GM18870 (cell line): Measurements from ENCODE around the gene FBXO38.

Source experiments
- ATAC-seq: cut with Tn5 transposase; IDR thresholded peaks from one replicate; pipeline ENCODE4 v1.9.1; 2021; ENCODE audit warnings: moderate library complexity; ENCODE audit not compliant: unreplicated experiment

FBXO38 gene, protein sequence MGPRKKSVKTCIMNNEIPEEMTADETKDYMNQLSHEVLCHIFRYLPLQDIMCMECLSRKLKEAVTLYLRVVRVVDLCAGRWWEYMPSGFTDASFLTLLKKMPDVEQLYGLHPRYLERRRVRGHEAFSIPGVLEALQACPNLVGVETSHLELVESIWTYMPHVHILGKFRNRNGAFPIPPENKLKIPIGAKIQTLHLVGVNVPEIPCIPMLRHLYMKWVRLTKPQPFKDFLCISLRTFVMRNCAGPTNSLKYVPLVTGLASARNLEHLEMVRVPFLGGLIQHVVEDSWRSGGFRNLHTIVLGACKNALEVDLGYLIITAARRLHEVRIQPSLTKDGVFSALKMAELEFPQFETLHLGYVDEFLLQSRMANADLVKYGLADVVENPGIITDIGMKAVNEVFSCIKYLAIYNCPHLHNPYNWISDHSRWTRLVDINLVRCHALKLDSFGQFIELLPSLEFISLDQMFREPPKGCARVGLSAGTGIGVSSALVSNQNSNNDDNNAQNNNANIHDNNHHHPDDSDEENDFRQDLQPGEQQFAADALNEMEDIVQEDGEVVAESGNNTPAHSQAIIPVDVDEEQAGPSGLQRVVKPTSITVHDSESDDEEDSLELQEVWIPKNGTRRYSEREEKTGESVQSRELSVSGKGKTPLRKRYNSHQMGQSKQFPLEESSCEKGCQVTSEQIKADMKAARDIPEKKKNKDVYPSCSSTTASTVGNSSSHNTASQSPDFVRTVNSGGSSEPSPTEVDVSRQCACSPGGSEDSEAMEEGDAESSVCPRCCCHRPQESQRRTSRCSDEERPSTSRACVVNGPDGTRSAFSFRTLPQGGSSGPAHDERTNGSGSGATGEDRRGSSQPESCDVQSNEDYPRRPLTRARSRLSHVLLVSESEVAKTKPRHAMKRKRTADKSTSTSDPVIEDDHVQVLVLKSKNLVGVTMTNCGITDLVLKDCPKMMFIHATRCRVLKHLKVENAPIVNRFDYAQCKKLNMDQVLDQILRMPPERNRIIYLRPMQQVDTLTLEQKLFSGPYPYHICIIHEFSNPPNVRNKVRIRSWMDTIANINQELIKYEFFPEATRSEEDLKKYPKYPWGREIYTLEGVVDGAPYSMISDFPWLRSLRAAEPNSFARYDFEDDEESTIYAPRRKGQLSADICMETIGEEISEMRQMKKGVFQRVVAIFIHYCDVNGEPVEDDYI

GRCh38 chr5:148383564-148384379 is at the start of gene FBXO38:
FBXO38 (plus strand) TSS chr5:148383958; CDS start chr5:148394777, 10,819 bp downstream.
- ATAC-seq, result peak; percentile 100

- no peak for ATAC-seq
These were observed 48.5 kb upstream of the FBXO38 start, which contains the start of gene SPINK9 for GRCh38 chr5:148335259-148335658. SPINK9 (plus strand) TSS chr5:148335559; CDS start chr5:148335614, 55 bp downstream.

DNA sequence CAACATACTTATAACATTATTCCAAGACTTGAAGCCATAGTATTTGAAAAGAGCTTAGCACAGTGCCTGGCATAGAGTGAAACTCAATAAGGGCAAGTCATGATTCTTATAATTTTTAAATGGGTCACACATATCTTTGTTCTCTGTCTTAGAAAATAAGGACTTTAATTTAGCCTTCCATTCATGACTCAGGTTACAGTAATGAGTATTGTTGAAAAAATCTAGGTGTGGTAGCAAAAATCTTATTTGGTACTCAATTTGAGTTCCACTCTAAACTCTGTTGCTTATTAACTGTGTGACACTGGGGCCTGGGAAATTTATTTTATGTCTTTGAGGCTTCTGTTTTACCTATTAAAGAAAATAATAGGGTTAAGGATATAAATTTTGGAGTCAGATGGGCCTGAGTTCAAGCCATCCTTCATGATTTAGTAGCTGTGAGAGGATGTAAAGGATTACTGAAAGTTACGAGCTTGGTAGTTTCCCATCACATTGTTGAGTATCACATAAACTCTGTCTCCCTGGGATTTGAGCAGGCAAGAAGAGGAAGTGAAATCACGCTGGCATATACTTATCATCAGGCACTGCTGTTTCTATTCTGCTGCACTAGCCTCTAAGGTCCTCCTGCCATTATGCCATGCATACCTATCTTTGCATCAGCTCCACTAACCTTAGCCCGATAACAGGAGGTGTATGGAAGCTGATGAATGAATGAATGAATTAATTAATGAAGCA is 46.9 kb upstream of the FBXO38 start:
- ATAC-seq, result peak; percentile 85

GRCh38 chr5:148342371-148343045 is 41.2 kb upstream of the FBXO38 start:
- ATAC-seq, result no peak

- ATAC-seq, result no peak
These were observed 40.7 kb upstream of the FBXO38 start for GRCh38 chr5:148343046-148343407.

GRCh38 chr5:148343603-148344487 is 39.9 kb upstream of the FBXO38 start:
- no peak for ATAC-seq

- no peak for ATAC-seq
These were observed 36.1 kb upstream of the FBXO38 start for GRCh38 chr5:148347706-148348105.

- ATAC-seq, result no peak
These were observed 31.1 kb upstream of the FBXO38 start for GRCh38 chr5:148352696-148353095.

DNA sequence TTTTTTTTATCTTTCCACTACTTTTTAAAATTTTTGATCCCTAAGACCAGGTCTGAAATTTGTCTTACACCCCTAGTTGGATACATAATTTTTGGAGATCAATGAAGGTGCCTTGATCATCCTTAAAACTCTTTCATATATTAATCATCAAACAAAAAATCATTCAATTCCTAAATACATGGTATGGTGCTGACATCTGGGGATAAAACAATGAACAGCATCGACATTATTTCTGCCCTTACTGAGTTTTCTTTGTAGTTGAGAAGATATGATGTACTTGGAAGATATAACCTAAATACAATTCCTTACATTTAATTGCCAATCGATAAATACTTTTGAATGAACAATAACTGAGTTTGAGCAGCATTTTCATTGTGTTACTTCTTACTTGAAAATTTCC is 30.1 kb upstream of the FBXO38 start:
- ATAC-seq, result no peak

- ATAC-seq, result no peak
These were observed 19.4 kb upstream of the FBXO38 start for GRCh38 chr5:148364343-148364742.

- no peak for ATAC-seq
These were observed 15.5 kb upstream of the FBXO38 start for GRCh38 chr5:148368299-148368698.

DNA sequence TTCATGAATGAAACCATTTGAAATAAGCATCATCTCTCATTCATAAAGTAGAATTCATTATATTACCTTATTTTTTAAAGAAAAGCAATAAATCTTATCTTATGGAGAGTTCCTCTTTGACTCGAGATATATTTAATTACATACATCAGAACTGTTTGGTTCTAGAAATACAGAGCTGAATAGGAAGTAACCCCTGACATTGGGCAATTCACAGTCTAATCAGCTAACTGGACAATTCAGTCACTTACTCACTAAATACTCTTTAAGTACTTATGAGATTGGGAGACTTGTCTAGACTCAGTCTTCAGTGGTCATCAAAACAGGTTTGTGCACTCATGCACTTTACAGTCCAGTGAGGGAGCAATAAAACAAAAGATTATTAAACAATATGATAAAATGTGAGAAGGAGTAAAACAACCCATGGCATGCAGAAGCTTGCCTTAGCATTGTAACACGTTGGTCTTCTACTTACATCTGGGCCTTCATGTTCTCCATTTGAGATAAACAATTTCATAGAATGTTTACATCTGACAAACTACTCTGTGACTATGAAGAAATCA is 11.5 kb upstream of the FBXO38 start:
- no peak for ATAC-seq

GRCh38 chr5:148372893-148373292 is 10.9 kb upstream of the FBXO38 start:
- ATAC-seq, result no peak

GRCh38 chr5:148374690-148375360 is 8.9 kb upstream of the FBXO38 start:
- peak; percentile 91 for ATAC-seq

DNA sequence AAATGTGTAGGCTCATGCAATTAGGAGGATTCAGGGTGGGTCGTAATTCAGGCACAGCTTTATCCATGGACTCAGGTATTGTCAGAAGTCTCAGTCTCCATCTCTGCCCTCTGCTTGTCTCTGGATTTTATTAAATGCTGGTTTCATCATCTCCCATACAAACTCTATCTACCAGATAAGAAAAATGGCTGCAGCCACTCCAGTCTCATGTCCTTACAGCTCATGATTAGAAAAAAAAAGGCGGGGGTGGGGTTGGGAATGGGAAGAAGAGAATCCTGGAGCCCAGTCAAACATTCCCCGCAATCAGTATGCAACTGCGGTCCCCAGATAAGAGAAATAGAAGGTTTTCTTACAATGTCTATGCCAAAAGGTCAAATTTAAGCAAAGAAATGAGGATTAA is 7.6 kb upstream of the FBXO38 start:
- ATAC-seq, result no peak

- no peak for ATAC-seq
These were observed 5.1 kb upstream of the FBXO38 start for GRCh38 chr5:148378670-148379069.

DNA sequence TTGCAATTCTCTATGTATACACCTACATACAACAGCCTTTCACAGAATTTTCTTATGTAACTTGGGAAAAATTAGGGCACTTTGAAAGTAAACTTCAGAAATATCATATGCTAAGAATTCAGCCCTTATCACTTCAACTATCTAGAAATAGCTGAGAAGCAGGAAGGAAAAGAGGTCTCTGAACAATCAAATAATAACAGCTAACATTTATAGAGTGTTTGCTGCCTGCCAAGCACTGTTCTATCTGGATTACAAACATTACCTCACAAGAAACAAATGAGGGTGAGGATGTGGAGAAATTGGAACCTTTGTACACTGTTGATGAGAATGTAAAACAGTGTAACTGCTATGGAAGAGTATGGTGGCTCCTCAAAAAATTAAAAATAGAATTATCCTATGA is 4.4 kb upstream of the FBXO38 start:
- no peak for ATAC-seq
